GM21723 (cell line): ENCODE data around the gene PRTFDC1.

Source experiments
- ATAC-seq: cut with Tn5 transposase; IDR thresholded peaks from one replicate; pipeline ENCODE4 v1.9.1; 2021; ENCODE audit warnings: mild to moderate bottlenecking, moderate library complexity; ENCODE audit not compliant: unreplicated experiment

PRTFDC1 gene

DNA sequence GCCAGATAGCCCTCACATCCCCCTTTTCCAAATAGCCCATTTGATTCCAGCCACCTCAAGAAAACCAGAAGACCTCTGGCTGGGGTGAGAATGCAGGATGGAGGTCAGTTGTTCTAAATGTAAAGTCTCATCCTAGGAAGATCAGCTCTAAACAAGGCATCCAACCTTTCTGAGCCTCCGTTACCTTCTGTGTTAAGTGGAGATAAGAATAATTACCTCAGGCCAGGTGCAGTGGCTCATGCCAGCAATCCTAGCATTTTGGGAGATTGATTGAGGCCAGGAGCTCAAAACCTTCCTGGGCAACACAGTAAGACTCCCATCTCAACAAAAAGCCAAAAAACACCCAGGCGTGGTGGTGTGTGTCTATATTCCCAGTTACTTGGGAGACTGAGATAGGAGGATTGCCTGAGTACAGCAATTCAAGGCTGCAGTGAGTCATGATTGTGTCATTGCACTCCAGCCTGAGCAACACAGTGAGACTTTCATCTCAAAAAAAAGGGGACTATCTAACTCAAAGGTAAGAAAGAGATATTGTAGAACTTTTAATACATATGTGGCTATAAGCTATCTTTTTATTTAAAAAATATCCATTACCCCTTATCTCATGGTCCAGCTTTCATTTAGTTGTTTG is 43.5 kb downstream of the PRTFDC1 start:
- ATAC-seq: no peak

DNA sequence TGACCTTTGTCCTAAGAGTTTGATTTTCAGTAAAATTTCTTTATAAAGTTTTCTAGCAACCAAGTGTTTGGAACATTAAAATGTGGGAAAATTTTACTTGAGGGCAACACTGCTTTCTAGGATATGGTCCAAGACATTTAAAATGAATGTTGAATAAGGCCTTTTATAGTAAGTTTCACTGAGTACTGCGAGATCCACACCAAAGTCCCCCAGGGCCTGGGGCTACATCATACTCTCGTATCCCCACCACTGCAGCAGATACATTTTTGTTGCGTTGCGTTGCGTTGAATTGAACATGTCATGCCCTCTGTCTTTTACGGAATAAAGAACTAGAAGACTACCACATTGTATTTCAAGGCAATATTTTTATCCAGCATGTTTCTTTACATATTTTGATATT is 44.5 kb downstream of the PRTFDC1 start:
- no peak for ATAC-seq

DNA sequence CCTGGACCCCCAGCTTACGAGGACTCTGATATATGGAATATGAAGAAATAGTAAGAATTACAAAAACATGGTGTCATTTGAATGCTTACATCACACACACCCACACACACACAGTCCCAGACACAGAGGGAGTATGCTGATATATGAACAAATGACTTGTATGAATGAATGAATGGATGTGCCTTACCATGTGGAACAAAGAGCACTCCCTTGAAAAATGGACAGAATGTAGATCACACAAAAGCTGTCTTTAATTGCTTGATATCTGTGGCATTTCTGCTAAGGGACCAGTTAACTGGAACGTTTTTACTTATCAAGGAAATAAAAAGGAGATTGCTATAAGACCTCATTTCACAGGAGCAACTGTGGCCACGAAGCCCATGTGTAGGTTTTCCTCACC is 46.0 kb downstream of the PRTFDC1 start:
- no peak for ATAC-seq

DNA sequence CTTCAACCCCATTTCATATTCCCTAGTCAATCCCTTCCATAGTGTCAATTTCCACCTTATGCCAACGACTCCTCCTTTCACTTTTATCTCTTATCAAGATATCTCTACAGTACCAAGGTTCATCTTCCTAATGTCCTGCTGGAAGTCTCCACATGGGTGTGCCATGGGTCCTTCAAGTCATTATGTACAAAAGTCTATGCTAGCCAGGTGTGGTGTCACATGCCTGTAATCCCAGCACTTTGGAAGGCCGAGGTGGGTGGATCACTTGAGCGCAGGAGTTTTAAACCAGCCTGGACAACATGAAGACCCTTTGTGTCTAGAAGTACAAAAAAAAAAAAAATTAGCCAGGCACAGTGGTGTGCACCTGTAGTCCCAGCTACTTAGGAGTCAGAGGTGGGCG is 47.6 kb downstream of the PRTFDC1 start:
- ATAC-seq: no peak

DNA sequence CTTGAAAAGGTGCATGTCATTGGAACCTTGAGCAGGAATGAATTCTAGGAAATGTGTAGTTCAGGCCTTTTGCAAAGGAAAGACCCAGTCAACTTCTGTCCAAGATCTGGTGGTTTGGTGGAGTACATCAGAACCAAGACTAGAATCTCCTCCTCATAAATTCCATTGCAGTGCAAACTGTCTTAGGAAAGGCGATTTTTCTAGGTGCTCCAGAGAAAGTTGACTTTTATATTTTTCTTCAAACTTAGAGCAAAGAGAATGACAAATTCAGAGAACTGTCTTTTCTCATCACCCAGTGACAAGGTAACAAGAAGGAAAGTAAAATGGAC is 50.0 kb downstream of the PRTFDC1 start:
- no peak for ATAC-seq

DNA sequence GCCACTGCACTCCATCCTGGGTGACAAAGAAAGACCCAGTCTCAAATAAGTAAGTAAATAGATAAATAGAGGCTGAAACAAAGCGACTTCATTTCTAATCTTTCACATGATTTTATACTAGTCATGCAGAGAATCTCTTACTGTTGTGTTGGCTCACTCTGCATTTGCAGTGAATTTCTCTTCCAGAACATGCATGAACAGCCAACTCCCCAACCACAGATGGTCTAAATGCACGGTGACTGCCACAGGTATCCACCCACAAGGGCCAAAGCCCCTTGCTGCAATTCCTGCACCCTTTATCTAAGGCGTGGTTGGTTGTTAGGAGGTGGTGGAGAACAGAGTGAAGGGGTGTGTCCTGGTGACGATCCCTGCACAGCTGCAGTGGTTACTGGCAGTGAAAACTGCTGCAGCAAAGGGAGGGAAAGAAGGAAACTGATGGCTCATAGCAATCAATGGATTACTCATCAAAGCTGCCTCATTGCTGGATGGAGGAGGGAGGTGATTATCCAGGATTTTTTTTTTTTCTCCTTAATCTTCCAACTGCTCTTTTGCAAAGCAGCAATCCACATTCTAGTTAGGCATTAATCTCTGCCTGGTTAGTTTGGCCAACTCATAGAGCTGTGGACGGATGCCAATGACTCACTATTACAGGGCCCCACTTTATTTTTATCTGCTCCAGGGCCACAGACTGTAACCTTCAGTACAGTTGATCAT is 50.6 kb downstream of the PRTFDC1 start:
- ATAC-seq: peak; percentile 31

DNA sequence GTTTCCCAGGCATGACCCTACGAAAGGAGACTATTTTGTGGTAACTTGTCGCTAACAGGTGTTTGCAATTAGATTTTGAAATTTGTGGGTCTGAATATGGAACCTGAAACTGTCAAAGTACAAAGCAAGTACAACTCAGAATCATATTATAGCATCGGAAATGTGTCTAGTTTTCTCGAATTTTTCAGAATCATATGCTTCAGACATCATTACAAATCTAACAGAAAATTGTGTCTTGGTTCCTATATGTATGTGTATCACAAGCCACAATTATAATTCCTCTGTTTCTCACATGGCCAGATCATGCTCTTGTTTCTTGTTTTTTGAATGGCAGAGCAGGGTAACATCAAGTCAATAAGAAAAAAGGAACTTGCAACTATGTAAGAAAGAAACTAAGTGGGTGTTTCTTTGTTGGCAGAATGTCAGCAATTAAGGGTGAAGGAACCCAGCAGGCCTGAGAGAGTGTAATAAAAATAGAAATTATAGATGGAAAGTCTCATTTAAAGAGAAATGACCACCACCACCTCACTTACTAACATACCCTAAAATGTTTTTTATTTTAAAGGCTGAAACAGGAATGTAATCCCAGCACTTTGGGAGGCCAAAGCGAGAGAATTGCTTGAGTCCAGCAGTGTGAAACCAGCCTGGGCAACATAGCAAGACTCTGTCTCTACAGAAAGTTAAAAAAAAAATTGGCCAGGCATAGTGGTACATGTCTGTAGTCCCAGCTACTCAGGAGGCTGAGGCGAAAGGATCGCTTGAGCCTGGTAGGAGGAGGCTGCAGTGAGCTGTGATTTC is 51.3 kb downstream of the PRTFDC1 start:
- ATAC-seq: peak; percentile 86

DNA sequence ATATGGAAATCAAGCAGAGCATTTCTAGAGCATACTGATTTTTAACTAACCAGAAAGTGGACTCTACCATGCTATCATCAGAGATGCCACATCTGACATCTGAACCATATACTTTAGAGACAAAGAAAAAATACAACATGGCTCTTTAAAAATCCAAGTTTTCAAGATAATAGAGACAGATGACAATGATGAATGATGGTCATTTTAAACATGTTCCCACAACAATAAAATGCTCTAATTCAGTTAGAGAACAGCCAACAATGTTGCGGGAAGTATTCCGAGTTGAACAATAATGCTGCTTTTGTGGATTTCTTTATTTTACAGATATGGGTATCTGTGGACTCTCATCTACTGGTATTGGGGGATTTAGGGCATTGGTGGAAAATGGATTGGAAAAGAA is 52.8 kb downstream of the PRTFDC1 start:
- no peak for ATAC-seq

DNA sequence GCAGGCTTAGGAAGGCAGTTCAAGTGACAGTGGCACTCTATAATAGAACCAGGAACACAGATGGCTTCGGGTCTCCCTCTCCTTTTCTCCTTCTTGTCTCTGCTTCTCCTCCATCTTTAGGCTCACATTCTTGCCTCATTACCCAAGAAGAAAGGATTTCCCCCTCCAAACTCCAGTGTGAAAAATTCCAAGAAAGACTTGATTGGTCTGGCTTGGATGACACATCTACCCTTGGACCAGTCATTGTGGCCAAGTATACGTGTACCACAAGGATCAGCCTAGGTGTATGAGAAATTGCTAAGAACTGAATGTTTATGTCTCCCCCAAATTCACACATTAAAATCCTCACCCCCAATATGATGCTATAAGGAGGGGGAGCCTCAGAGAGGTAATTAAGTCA is 53.9 kb downstream of the PRTFDC1 start:
- ATAC-seq: no peak

DNA sequence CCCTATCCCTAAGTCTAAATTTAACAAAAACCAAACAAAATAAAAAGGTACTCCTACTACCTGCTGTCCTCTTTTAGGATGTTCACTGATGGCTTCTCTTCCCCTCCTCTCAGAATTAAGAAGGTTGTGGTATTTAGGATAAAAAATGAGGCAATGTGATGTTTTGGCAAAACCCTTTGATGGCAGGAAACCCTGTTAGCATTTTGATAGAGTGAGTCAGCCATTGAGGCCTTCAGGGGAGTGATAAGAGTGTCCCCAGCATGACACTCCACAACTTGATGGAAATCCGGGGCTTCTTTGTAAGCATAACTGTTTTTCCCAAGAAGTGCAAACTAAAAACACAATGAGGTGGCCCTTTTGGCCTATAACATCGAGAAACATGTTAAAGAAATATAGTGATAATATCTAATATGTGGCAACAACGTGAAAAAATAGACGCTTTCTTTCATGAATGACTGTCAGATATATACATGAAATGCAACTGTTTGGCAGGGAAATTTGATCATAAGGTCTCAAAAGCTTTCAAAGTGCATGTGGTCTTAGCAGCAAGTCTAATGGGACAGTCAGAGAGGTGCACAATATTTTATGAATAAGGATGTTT is 55.0 kb downstream of the PRTFDC1 start:
- no peak for ATAC-seq

DNA sequence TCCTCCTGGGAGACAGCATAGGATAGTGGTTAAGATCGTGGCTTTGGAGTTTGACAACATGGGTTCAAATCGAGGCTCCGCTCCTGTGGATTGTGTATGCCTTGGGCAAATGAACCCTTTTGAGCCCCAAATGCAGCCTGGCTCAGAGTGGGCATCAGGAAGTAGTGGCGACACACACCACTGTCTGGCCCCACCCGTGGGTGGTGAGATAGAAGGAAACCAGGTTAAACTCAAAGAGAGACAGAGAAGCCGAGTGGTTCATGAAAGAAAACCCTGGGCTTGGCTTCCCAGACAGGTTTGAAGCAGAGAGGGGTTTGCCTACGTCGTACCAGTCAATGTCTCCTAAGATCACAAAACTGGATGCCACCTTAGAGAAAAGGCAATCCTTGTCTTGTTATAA is 57.7 kb downstream of the PRTFDC1 start:
- no peak for ATAC-seq

DNA sequence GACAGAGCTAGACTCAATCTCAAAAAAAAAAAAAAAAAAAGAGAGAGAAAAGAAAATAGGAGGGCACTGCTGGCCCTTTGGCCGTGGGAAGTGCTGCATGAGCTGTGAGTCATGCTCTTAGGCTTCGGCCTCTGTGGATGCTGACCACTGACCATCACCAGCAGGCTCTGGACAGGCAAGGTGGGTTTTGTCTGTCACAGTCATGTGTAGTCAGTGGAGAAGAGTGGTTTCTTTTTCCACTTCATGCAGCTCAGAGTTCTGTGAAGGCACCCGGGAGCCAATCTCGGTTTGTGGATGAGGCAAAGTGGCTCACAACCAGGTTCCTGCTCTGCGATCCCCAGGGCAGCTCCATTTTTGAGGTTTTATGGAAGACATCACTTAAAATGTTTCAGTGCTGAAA is 58.1 kb downstream of the PRTFDC1 start:
- no peak for ATAC-seq

DNA sequence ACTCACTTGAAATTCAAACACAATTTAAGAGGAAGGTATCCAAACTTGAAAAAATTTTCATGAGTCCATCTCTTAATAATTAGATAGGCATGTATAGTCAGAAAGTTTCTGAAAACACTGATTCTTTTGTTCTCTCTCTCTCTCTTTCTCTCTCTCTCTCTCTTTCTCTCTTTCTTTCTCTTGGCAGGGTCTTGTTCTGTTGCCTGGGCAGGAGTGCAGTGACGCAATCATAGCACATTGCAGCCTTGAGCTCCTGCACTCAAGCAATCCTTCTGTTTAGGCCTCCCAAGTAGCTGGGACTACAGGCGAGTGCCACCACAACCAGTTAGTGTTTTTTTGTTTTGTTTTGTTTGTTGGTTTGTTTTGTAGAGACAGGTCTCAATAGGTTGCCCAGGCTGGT is 59.3 kb downstream of the PRTFDC1 start:
- no peak for ATAC-seq

DNA sequence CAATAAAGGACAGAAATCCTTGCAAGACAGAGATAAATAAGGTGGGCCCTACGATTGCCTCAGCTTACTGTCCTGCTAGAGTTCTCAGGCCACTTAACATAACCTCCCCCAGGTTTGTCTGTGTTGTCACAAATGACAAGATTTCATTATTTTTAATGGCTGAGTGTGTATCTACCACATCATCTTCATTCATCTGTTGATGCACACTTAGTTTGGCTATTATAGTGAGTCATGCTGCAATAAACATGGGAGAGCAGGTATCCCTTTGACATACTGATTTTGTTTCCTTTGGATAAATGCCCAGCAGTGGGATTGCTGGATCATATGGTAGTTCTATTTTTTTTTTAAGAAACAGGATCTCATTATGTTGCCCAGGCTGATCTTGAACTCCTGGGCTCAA is 60.6 kb downstream of the PRTFDC1 start:
- no peak for ATAC-seq

DNA sequence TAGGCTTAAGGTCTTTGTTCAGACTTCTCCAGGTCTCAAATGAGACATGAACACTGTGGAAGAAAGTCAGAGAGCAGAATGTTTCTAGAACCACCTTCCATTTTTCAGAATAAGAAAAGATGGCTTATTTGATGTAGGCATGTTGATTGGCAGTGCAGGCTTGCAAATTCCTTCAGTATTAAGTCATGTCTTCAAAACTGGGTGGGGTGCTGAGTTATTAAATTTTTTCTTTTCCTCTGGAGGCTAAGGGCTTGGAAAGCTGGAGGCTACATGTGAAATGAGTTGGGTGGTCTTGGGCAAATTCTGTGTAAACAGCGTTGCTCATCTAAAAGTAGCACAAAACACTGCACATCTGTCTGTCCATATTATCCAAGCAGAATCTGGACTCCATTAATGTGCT is 62.8 kb downstream of the PRTFDC1 start:
- ATAC-seq: no peak

DNA sequence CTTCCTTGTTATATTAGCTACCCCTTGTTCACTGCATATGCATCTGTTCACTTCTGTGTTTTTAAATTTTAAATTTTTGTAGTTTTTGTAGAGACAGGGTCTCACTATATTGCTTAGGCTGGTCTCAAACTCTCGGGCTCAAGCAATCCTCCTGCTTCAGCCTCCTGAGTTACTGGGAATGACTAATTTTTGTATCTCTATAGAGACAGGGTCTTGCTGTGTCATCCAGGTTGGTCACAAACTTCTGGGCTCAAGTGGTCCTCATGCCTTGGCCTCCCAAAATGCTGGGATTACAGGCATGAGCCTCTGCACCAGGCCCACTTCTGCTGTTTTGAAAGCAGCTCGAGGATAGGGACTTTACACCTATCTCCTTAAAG is 64.6 kb downstream of the PRTFDC1 start:
- peak; percentile 32 for ATAC-seq

DNA sequence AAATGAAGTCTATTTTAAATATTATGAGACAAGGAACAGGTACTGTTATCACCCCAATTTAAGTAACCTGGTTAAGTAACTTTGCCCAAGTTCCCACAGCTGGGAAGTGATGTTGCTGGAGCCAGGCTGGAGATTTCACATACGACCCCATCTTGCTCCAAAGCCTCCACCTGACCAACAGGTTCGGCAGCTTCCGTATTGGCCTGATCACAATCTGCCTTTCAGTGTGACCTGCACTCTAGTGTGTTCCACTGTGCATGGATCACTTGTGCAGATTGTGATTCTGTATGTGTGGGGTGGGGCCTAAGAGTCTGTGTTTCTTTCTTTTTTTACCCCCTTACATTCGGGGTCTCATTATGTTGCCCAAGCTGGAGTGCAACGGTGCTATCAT is 66.1 kb downstream of the PRTFDC1 start:
- ATAC-seq: no peak

DNA sequence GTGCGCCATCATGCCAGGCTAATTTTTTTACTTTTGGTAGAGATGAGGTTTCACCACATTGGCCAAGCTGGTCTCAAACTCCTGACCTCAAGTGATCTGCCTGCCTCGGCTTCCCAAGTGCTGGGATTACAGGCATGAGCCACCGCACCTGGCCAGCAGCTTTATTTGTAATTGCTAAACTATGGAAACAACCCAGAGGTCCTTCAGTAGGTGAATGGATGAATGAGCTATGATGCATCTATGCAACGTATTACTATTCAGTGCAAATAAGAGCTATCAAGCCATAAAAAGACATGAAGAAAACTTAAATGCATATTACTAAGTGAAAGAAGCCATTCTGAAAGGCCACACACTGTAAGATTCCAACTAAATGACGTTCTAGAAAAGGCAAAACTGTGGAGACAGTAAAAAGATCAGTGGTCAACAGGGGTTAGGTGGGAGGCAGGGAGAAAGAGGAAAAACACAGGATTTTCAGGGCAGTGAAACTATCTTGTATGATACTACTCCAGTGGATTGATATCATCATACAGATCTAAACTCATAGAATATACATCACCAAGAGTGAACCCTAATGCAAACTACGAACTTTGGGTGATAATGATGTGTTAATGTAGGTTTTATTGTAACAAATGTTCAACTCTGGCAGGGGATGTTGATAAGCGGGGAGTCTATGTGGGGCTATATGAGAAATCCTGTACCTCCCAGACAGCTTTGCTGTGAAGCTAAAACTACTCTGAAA is 66.7 kb downstream of the PRTFDC1 start:
- ATAC-seq: no peak

DNA sequence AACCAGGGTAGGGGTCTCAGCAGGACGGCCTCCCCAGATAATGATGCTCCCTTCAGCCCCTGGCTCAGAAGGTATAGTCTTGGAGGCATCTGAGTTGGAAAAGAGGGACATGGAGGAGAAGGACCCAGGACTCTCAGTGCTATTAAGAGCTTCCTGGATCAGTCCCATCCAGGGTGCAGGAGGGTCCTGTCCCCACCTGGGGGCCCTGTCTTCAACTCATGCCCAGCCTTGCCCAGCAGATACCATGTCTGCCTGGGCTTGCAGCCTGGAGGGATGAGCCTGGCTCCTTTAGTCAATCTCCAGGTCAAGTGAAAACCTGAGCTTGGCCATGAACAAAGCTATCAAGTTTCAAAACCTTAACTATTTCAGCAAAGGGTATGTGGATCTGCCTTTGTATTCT is 67.6 kb downstream of the PRTFDC1 start:
- ATAC-seq: no peak

DNA sequence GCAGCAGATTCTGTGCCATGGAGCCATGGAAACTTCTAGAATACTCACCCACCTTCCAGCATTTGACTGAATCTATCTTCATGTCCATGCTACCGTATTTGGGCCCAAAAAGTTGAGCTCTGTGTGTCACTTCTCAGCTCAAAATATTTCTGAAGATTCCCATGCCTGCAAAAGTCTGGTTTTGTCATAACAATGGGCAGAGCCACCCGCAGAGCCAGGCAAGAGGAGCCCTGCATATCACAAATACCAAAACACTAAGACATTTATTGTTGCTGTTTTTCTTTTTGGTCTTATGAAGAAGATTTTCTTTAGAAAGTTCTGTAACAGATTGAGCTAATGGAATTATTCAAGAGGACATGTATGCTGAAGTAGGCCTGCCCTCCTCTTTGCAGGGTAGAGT is 68.1 kb downstream of the PRTFDC1 start:
- no peak for ATAC-seq

DNA sequence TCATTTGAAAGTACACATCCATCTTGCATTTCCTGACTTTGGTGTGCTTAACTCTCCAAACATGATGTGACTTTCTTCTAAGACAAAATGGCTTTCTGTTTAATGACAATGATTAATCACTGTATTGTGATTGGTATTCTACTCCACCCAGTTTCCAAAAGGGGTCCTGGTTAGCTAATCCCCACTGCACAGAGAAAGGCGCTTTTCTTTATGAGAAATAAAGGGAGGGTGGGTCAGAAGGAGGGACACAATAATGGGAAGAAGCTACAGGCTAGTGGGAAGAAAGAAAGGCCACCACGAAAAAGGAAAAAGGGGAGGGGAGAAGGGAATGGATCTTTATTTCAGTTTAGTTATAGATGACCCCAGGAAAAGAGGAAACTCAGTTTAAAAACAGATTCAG is 69.2 kb downstream of the PRTFDC1 start:
- no peak for ATAC-seq
